NOMO-1 treated with DMSO at 0.1 percent for 48 hours (cell line): ENCODE measurements around the gene SPEF2.

ENCODE experiments used
- DNase-seq: peaks from one replicate; lab custom pipeline; 2025; ENCODE audit not compliant: unreplicated experiment; lab: John Stamatoyannopoulos, UW

Gene SPEF2

GRCh38 chr5:35698047-35698808, 80.6 kb downstream of the SPEF2 start:
- DNase-seq: peak; percentile 94

DNA sequence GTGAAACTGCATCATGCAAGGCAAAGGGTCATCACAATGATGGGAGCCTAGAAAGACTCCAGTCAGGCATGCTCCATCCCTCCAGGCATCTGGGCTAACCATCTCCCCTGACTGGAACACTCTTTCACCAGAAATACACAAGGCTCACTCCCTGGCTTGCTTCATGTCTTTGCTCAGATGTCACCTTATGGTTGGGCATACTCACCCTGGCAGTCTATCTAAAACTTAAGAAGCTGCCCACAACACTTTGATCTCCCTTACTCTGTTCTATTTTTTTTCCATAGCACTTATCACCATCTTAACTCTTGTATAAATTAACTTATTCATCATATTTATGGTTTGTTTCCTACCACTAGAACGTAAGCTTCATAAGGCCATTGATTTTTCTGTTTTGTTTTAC, 90.0 kb downstream of the SPEF2 start:
- DNase-seq: no peak

DNA sequence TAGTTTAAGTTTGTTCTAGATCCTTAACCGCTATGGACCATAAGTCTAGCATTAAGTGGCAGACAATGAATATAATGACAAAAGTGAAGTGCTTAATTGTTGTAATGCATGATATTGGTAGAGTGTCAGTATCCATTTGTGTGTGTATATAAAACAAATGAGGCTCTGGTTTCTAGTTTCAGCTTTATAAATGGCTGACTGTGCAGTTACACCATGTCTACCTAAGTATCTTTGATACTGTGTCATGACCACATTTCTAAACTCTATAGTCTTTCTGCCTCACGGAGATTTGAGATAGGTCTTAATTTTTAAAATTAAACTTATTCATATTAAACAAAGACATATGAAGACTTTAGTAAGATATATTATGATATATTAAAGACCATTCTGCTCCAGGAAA, 92.0 kb downstream of the SPEF2 start:
- DNase-seq: no peak

GRCh38 chr5:35717718-35718117, 100.1 kb downstream of the SPEF2 start:
- DNase-seq: no peak

DNA sequence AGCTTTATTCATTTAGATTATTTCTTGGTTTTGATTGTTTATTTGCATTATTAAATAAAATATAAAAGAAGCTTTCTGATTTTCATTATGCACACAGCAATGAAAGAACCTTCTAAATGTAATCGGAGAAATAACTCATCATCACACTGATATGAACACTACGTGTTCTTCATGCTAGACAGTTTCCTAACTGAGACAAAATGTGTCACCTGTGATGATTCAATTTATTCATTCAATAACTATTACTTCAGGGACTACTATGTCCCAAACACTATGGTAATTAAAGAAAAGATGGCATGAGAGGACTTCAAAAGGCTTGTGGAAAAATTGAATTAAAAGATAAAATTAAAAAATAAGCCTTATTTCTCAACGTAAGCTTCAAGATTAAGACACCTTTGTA, 118.1 kb downstream of the SPEF2 start:
- no peak for DNase-seq

DNA sequence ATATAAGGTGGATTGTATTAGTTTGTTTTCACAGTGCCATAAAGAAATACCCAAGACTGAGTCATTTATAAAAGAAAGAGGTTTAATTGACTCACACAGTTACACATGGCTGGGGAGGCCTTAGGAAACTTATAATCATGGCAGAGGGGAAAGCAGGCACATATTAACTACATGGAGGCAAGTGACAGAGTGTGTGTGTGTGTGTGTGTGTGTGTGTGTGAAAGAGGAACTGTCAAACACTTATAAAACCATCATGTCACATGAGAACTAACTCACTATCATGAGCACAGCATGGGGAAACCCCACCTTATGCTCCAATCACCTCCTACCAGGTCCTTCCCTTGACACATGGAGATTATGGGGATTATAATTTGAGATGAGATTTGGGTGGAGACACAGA, 118.6 kb downstream of the SPEF2 start:
- DNase-seq: peak; percentile 33

DNA sequence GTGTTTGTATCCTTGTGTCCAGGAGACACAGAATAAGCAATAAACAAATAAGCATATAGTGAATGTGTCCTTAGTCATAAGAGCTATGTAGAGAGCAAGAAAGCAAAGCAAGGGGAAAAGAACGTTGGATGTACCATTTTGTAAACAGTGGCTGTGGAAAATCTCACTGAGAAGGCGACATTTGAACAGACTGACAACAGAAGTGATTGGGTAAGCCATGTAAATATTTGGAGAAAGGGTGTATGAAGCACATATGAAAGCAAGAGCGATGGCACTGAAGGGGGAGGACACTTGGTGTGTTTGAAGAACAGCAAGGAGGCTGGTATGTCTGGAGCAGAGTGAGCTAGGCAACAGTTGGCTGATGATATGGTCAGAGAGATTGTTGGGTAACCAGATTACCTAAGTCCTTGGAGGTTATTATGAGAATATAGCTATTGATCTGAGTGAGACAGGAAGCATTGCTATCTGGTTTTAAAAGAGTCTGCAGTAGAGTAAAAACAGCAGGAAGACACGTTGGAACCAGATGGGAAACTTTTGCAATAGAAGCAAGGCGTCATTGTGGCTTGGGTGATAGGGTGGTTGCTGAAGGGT, 123.6 kb downstream of the SPEF2 start:
- DNase-seq: peak; percentile 76

DNA sequence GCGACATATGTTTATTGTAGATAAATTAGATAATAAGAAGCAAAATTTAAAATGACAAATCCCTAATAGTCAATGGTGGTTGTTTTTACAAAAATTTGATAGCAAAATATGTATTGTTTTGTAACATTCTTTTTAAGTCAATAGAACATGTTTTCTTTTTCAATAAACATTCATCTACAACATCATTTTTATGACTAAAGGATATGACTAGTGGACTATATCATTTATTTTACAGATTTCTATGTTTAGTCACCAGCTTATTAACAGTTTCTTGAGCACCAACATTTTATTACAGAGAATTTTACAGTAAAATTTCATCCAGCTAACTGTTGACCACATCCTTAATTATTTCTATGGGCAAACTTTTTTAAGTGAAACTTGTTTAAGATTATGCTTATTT, 124.3 kb downstream of the SPEF2 start:
- no peak for DNase-seq

DNA sequence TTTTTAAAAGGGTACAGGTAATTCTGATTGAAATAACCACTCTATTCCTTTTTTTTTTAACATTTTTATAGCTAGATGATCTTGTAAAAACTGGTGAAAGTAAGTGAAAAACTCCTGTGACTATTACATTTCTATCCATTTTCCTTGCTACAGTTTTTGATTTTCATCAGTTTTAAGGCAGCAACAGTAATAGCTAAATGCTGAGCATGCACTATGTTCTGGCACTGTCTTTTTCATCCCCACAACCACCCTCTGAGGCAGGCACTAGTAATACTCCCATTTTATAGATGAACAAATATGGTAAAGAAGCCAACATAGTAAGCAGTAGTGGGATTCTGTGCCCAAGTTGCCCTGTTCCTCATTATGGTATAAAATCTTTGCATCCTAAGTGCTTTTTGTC, 126.0 kb downstream of the SPEF2 start:
- DNase-seq: no peak

DNA sequence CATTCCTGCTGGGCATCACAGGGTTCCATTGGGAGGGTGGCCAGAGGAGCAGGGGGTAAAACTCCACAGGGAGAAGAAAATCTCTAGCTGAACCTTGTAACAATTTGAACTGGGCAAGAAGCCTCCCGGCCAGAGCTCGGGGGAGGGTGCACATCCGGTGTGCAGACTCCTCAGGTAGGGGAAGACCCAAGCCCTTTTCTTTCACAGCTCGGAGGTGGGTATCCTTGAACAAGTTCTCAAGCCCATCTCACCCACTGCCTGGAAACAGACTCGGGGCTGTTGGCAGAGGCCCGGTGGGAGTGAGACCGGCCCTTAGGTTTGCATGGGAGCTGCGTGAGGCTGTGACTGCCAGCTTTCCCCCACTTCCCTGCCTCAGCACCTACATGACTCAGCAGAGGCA, 127.5 kb downstream of the SPEF2 start:
- DNase-seq: no peak

- no peak for DNase-seq
Observed at GRCh38 chr5:35745660-35746059, 128.0 kb downstream of the SPEF2 start.

DNA sequence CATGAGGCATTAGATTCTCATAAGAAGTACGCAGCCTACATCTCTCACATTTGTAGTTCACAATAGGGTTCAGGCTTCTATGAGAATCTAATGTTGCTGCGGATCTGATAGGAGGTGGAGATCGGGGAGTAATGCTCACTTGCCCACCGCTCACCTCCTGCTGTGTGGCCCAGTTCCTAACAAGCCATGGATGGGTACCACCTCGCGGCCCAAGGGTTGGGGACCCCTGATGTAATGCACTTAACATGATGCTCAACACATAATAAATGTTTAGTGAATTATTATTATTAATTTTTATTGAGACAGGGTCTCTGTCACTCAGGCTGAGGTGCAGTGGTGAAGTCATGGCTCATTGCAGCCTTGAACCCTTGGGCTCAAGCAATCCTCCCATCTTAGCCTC, 134.3 kb downstream of the SPEF2 start:
- no peak for DNase-seq

DNA sequence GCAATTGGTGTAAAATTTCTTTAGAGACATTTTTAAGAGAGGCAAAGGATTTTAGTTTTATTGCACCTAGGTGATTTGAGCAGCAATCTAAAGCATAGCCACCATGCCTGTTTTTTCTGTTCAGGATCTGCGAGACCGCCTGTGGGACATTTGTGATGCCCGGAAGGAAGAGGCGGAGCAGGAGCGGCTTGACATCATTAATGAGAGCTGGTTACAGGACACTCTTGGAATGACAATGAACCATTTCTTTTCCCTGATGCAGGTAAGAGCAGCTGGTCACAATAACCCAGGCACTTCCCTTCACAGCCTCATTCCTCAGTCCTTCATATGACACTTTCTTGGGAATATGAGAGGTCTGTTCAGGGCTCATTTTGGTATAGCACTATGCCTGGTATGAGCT, 135.8 kb downstream of the SPEF2 start:
- DNase-seq: no peak

DNA sequence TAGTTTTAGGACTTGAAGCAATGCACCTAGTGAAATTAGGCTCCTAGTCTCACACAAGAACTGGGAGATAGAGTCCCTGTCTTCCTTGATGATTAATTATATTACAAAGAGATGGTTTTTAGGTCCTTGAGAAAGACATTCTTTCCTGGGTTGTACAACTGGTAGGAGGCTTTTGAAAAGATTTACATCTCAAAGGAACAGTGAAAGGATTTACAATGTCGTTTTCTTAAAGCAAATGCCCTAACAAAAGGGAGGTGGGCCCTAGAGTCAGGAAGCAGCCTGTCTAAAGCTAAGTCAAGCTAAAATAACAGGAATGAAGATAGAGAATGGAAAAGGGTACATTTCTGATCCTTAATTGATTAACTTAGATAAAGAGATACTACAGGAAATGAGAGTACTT, 136.8 kb downstream of the SPEF2 start:
- no peak for DNase-seq

GRCh38 chr5:35755966-35756365, 138.3 kb downstream of the SPEF2 start:
- no peak for DNase-seq

DNA sequence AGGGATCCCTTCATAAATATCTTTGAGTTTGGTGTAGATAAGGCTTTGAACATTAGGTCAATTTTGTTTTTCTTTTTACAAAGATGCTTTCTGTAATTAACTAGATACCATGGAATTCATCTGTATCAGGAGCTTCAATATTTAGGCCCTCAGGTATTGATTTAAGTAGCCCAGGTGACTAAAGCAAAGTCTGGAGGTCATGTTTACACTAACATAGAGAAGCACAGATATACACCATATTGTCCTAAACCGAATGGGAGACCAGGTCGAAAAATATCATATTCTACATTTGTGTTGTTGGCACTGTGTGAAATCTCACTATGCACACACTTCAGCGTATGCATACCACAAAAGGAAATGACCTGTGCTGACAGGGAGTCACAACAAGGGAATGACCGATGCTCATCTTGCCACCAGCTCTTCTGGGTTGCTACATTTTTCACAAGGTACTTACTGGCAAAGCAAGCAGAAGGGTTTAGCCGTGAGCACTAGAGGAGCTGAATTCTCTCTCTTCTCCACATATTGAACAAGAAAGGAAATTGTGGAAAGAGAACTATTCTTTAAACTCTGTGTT, 140.6 kb downstream of the SPEF2 start:
- DNase-seq: no peak

DNA sequence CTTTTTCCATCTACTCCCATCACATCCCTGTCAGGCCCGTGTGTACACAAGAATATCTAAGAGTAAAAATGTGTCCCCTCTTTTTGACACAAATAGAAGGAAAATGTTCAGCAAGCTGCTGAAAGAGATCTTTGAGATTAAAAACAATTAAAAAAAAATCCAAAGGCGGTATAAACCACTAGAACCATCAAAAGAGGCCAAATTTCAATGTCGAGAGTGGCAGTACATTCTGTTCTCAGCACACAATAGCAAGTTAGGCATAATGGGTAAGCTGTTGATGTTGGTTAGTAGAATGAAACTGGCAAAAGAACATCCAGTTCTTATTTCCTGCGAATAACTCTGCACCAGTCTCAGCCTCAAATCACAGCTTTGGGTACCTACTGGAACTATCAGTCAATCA, 143.9 kb downstream of the SPEF2 start:
- no peak for DNase-seq

DNA sequence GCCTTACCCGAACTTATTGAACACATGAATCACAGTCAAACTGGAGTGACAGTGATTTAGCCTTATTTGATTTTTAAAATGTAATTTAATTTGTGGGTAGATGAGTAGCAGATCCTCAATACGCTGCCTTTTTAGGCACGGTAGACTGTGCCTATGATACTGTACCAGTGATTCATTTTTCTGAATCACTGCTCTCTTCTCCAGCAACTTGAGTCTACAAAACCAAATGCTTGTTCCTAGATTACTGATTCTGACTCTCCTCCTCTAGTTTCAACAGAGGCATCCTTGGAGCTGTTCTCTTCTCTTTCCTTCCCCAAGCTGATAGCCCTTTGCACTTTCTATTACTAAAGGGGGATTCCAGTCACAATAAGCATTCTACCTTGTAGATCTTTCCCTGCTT, 144.7 kb downstream of the SPEF2 start:
- no peak for DNase-seq

- DNase-seq: no peak
Observed at GRCh38 chr5:35765921-35766320, 148.3 kb downstream of the SPEF2 start.

- peak; percentile 13 for DNase-seq
Observed at GRCh38 chr5:35771300-35771699, 153.6 kb downstream of the SPEF2 start.

- no peak for DNase-seq
Observed at GRCh38 chr5:35771839-35772238, 154.2 kb downstream of the SPEF2 start.

DNA sequence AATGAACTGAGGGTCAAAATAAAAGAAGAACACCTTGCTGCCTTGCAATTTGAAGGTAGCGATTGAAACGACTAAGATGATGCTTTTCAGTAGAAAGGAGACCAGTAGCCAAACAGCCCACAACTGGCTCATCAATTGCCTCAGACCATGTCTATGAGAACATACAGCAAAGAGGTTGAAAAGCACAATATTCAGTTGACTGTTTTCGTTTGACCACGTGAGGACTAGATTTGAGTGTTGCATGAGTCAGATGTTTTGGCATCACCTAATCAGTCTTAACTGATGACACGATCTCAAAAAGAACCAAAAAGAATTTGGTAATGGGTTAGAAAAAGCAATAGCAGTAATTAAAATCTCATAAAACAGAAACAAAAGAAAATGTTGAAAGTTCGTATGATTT, 156.3 kb downstream of the SPEF2 start:
- DNase-seq: no peak

DNA sequence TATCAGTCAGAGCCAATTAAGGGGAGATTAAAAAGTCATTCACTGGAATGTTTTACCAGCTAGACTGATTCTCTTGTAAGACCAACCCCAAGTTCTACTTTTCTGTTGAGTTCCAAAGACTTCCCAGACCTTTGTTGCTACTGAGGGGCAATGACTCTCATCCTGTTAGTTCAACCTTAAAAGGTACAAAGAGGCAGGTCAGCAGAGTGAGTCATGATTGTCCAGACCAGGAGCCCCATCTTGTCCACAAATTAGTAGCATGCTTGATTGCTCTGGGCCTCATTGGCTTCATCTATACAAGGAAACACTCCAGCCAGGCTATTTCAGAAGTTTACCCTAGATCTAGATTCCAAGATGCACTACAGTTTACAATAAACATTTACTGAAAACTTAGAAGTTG, 159.1 kb downstream of the SPEF2 start:
- no peak for DNase-seq
